HS-27A (cell line): ENCODE data around the gene JAG1.

Experiments
- DNase-seq: peaks from one replicate; pipeline ENCODE4 v3.0.0-alpha.2; 2012; ENCODE audit warnings: low read depth, missing footprints

The JAG1 gene

GRCh38 chr20:10673842-10674683, at the start of gene JAG1:
Gene JAG1, minus strand, starts transcription at chr20:10673999. Its CDS starts 469 bp downstream, at chr20:10673530.
- peak; percentile 88 for DNase-seq

GRCh38 chr20:10721976-10722375, 48.2 kb upstream of the JAG1 start:
- no peak for DNase-seq

DNA sequence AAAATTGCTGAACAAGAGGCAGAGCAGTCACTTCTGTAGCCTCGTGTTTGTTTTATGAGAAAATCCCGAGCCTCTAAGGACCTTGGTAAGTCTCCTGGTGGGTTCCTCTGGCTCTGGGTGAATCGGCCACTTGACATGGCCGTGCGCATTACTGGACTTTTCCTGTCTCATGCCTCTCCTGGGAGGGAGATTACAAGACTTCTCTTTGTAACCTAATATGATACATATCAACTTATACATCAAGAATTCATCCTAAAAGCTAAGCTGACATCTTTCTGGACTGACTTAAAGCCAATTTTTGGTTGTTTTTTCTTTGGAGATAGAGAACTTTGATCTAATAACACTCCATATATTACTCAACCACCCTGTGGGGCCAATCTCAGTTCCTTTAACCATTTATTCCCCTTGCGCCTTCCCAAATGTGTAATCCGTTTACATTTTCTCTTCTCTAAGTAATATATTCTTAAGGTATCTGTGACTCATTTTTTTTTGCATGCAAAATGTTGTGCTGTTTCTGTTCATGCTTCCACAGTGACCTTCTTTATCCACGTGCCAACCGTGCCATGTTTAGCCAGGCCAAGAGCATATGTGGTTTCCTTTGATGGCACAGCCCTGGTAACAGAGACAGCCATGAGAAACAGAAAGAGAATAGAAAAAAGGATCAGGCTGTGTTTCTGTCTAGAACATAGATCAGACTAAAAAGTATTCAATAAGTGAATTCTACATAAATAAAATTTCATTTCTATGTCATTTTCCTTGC, 47.5 kb upstream of the JAG1 start:
- no peak for DNase-seq

DNA sequence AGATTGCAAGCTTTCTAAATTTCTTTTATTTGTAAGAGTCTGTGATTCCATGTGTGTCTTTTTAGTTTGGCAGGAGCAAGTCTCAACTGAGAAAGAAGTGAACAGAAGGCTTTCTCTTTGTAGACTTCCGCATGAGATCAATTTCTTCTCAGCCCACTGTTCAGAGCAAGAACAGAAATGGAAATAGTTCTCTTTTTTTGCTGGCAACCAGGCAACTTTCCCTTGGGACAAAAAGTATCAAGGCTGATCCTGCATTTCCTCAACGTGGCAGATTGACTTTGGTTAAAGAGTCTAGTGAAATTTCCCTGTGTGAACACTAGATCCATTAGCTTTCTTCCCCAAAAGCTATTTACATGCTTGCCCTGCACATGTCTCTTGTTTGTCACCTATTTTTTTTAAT, 46.8 kb upstream of the JAG1 start:
- no peak for DNase-seq

DNA sequence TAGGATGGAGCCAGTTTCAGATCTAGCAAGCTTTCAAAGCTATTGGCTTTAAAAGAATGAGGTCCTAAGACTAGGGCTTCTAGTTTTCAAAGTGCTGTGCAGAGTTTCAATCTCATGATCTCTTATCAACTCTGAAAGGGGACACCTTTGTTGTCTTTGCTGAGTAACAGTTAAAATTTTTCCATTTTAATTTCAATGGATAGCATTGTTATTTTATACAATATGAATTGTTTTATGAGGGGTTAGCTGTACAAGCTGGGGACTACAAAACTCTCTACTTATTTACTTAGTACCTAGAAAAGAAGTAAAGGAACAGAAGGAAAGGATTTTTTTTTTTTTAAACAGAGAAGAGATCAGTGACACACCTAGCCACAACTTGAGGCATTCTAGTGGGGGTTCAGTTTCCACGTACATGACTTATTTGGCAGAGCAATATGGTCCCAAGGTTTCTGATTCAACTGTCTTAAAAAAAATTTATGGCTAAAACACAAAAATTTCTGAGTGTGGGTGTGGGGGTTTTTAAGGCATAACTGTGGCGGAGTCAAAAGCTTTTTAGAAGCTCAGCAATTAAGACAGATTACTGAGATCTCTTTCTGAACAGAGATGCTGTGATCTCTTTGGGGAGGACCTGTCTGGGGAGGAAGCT, 46.1 kb upstream of the JAG1 start:
- no peak for DNase-seq

DNA sequence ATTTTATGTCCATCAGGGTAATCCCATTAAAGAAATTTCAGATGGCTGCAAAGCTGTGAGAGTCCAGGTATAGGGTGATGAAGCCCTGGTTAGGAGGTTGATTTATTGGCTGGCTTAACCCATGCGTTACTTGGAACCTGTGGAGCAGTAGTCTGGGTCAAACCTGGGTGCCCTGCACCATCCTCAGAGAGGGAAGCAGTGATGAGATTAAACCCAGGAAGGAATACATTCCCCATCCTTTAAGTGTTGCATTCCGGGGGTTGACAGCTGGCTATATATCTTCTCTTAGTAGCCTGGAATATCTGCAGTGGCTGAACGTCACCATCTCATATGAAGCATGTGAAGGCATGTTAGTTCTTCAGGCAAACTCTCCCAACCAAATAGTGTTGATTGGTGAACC, 44.9 kb upstream of the JAG1 start:
- no peak for DNase-seq

GRCh38 chr20:10716855-10717254, 43.1 kb upstream of the JAG1 start:
- no peak for DNase-seq

- DNase-seq: no peak
These were observed 41.2 kb upstream of the JAG1 start for GRCh38 chr20:10715035-10715434.

DNA sequence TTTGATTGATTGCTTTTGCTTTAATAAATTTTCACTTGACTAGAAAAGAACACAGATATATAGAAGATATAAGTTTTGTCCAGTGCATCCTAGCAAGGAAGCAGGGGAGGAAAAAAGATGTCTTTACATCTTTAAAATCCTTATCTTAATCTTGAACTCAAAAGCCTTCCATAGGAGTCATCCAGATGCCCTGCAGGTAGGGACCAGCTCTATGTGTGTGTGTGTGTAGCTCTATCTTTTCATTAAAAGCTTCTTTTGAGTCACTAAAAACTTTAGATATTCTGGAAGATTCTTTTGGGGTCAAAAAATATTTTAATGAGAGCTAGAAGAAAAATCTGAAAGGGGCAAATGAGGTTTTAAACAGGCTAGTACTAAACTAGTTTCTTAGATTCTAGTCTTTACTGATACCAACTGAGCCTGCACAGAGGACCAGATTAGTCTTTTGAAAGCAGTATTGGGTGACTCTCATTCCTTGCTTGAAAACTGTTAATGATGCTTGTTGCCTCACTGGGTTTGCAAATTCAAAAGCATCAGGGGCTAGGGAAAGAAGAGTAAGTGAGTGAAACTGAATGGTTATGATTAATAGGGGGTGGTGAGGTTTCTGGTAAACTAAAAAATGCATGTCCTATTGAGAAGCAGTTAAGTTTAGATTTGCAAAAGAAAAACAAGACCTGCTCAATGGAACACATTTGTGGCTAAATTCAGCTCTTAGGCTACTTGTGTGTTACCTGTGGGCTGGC, 40.6 kb upstream of the JAG1 start:
- DNase-seq: no peak

DNA sequence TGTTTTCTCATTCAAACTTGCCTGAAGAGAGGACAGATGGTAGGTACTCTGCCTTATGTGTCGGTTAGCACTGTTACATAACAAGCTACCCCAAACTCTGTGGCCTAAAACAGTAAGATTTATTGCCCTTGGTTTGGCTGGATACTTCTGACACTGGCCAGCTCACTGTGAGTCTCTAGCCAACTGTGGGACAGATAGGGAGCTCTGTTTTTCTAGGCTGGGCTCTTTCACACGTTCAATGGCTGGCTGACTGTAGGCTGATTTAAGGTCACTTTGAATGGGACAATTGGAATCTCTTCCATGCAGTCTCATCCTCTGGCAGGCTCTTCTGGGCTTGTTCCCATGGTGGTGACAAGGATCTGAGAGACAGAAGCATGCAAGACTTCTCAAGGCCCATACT, 39.4 kb upstream of the JAG1 start:
- DNase-seq: no peak

GRCh38 chr20:10711903-10712451, 38.2 kb upstream of the JAG1 start:
- DNase-seq: no peak

DNA sequence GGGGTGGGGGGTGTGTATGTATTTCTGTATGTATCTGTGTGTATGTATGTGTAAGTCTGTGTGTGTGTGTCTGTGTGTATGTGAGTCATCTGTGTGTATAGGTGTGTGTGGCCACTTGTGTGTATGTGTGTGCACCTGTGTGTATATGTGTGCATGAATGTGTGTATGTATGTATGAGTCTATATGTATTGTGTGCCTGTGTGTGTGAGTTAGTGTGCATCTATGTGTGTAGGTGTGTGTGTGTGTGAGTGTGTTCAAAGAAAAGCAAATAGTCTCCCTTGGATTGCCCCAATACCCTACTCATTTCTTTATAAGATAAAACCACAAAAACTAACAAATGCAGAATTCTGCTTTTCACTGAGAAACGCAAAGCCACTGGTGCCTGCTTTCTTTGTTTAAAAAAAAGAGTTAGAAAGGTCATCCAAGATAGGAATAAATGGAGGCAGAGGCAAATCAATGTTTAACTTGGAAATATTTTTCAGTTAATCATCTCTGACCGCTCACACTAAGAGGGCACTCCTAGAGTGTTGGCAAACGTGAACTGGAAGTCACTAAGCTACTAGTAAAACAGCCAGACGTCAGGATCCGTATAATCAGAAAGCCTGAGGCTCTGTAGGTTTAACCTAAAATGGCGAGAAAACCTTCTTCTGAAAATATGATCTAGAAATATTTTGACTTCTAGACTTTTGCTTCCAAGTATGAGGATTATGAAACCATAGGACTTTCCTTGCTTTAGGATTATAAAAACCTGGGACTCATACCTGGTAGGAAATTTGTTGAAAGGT, 37.4 kb upstream of the JAG1 start:
- no peak for DNase-seq

DNA sequence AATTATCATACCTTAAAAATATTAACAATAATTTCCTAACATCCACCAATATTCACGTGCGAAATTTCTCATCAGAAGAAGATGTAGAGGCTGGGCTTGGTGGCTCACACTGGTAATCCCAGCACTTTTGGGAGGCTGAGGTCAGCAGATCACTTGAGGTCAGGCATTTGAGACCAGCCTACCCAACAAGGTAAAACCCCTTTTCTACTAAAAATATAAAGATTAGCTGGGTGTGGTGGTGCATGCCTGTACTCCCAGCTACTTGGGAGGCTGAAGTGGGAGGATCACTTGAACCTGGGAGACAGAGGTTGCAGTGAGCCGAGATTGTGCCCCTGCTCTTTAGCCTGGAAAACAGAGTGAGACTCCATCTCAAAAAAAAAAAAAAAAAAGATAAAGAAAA, 36.1 kb upstream of the JAG1 start:
- DNase-seq: no peak

- peak; percentile 54 for DNase-seq
These were observed 34.8 kb upstream of the JAG1 start for GRCh38 chr20:10708351-10709185.

DNA sequence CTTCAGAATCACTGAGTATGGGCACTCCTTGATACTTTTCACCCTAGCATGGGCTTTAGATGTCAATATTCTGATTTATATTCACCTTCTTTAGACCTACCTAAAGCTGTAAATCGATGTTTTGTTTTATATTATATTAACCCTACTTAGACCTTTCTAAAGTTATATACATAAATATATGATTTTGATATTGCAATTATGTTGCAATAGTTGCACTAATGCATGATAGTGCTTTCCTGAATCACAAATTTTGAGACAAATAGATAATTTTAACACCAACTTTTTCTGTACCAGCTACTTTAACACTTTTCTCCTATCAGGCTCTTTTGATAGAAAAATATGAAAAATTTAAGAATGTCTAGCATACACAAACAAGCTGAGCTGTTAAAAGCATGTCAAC, 34.0 kb upstream of the JAG1 start:
- DNase-seq: no peak

- DNase-seq: no peak
These were observed 33.3 kb upstream of the JAG1 start for GRCh38 chr20:10707068-10707467.

- DNase-seq: no peak
These were observed 32.6 kb upstream of the JAG1 start for GRCh38 chr20:10706460-10706811.

GRCh38 chr20:10705801-10706459, 32.1 kb upstream of the JAG1 start:
- no peak for DNase-seq

- no peak for DNase-seq
These were observed 27.8 kb upstream of the JAG1 start for GRCh38 chr20:10701607-10702006.

DNA sequence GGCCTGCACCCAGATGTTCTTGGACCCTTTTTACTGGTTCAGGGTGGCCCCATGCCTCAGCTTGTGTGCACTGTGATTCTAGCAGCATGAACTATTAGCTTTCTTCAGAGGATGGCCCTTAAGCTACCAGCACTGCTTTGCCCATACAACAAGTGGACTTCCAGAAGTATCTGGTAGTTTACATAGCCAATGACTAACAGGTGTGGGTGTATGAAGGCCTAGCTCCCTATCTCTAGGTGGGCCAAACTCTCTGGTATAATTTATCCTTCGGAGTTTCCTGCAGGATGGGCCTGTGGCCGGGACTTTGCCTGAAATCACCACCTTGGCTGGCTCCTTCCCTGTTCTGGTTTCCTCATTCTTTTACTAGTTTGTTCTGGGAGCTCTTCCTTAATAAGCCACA, 26.1 kb upstream of the JAG1 start:
- no peak for DNase-seq
